ENCODE data around the gene NOA1. TPM values are rescaled to one million over a fixed set of nuclear protein-coding genes. Genes with fewer than 3 reads are reported as not detected.

The NOA1 gene
- total and polyA plus RNA-seq, 10 of the 15 experiments (the other 5 are each of a cell fraction or from before 2014, with no cell fraction given): 3.2 to 34.0 (median 17.6) TPM

DNA sequence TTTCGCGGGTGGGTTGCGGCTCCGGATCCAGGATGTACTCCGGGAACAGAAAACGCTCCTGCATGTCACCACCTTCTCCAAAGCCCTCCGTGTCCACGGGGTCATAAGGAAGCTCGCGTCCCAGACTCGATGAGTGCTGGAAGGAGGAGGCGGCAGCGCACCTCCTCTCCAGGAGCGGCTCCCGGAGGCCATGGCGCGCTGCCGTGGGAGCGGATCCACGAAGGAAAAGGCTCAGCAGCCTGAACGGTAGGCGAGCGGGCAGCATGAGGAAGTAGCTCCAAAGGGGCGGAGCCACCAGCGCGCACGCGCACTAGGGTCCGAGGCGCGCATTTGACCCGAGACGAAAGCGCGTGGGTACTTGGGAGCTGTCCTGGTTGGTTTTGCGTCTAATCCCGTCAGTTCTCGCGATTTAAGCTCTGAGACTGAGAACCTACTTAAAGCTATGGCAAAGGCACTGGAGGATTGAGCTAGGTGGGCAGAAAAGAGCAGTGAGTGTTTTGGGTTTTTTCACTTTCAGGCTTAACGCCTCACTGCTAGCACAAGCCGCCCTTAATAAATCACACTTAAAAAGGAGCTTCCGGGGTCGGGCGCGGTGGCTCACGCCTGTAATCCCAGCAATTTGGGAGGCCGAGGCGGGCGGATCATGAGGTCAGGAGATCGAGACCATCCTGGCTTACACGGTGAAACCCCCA, at the start of gene NOA1 (continued):
- TF ChIP-seq, protein P1, sequence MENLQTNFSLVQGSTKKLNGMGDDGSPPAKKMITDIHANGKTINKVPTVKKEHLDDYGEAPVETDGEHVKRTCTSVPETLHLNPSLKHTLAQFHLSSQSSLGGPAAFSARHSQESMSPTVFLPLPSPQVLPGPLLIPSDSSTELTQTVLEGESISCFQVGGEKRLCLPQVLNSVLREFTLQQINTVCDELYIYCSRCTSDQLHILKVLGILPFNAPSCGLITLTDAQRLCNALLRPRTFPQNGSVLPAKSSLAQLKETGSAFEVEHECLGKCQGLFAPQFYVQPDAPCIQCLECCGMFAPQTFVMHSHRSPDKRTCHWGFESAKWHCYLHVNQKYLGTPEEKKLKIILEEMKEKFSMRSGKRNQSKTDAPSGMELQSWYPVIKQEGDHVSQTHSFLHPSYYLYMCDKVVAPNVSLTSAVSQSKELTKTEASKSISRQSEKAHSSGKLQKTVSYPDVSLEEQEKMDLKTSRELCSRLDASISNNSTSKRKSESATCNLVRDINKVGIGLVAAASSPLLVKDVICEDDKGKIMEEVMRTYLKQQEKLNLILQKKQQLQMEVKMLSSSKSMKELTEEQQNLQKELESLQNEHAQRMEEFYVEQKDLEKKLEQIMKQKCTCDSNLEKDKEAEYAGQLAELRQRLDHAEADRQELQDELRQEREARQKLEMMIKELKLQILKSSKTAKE (IDR thresholded peaks at IDR 0.05; ENCODE audit: low read depth, poor library complexity, severe bottlenecking): peak; percentile 48
- TF ChIP-seq WRNIP1 (IDR thresholded peaks at IDR 0.05; ENCODE audit: borderline replicate concordance, low read depth, low read length) (no peak), POLR2A (IDR thresholded peaks at IDR 0.05; ENCODE audit: low read depth, low read length) (peak; percentile 88), YBX1 (IDR thresholded peaks at IDR 0.05) (no peak), EED (IDR thresholded peaks at IDR 0.05; ENCODE audit: low read depth) (peak; percentile 56), CREM (IDR thresholded peaks at IDR 0.05; ENCODE audit: low read depth) (peak; percentile 12; the same call in 1 of the 2 replicates), SREBF2 (IDR thresholded peaks at IDR 0.05; ENCODE audit: low read length) (no peak), SREBF1 (IDR thresholded peaks at IDR 0.05; ENCODE audit: low read length) (no peak), LARP7 (IDR thresholded peaks at IDR 0.05) (0 out of 2 replicates have a peak, but pooled peaks have one; percentile 9), RAD51 (IDR thresholded peaks at IDR 0.05) (no peak), RUNX3 (IDR thresholded peaks at IDR 0.05; ENCODE audit: low read length) (no peak), SIX5 (IDR thresholded peaks at IDR 0.05; ENCODE audit: low read depth, low read length, severe bottlenecking) (no peak), GABPA (IDR thresholded peaks at IDR 0.05; ENCODE audit: low read depth) (no peak)

DNA sequence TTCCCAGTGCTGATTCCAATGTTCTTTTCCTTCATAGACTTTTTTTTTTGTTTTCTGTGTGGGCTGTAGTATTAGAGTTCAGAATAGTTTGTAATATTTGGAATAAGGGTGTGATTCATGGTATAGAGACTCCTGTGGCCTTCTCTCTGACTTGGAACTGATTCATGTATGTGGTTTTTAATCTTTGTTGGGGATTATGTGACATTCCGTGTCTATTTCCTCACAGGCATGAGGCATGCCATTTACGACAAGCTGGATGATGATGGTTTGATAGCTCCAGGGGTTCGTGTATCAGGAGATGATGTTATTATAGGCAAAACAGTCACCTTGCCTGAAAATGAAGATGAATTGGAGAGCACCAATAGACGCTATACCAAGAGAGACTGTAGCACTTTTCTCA, 45.7 kb upstream of the NOA1 start:
- intact Hi-C loops (cut with micrococcal nuclease; ENCODE audit: unreplicated experiment) (no loop called here), in situ Hi-C loops (cut with MboI) (no loop called here)
- CTCF ChIA-PET: no interaction called here
- SMC1A ChIA-PET (ENCODE audit: uncharacterized antibody, unreplicated experiment): no interaction called here
- Histone ChIP-seq H3K27me3 (replicated peaks in 1 of 2; ENCODE audit: control insufficient read depth in 2 of 2, insufficient read depth in 2 of 2, low read length in 1 of 2) (no peaks in the 10 kb centered on the region), H3K27ac (ENCODE audit: control insufficient read depth, insufficient read depth) (no peak overlapping the region), H4K20me1 (ENCODE audit: control insufficient read depth, insufficient read depth) (no peaks in the 10 kb centered on the region), H2AFZ (ENCODE audit: control insufficient read depth, low read depth, low read length) (no peak overlapping the region), H3K9ac (ENCODE audit: control insufficient read depth, insufficient read depth, low read length) (no peak overlapping the region), H3K4me1 (ENCODE audit: control insufficient read depth, insufficient read depth, low read length) (no peaks in the 10 kb centered on the region), H3K4me3 (no peak overlapping the region), H3K9me3 (replicated peaks; ENCODE audit: control insufficient read depth, insufficient read depth, low read length) (no peaks in the 10 kb centered on the region), H3K36me3 (ENCODE audit: control insufficient read depth in 2 of 2, insufficient read depth in 2 of 2, low read length in 1 of 2) (peaks cover 6 to 51% of the 10 kb centered on the region in 2 experiments), H3K79me2 (ENCODE audit: control insufficient read depth, insufficient read depth, low read length) (no peaks in the 10 kb centered on the region), H3K4me2 (ENCODE audit: control insufficient read depth, insufficient read depth) (no peak overlapping the region)
- RAD21 ChIA-PET (ENCODE audit: unreplicated experiment): no interaction called here
- POLR2A ChIA-PET: no interaction called here
- FAIRE-seq (no peak), ATAC-seq (no peak), DNase-seq (ENCODE audit: low read depth, low spot score) (no peak)
- 86% methylated on average over 4 of the region's 4 CpGs for WGBS (ENCODE audit: insufficient coverage, insufficient replicate concordance, low lambda C conversion rate, missing lambda C conversion rate)
- TSS peak; percentile 11 for BruUV-seq (replicated peaks)
- no peak for TF ChIP-seq ESRRA (IDR thresholded peaks at IDR 0.05; ENCODE audit: low read length)
- no peak for TF ChIP-seq EGR1 (IDR thresholded peaks at IDR 0.05; ENCODE audit: borderline replicate concordance in 1 of 2, low read depth in 2 of 2, low read length in 2 of 2)
- TF ChIP-seq CHD2 (IDR thresholded peaks at IDR 0.05; ENCODE audit: borderline replicate concordance, low read depth, low read length): no peak
- no peak for TF ChIP-seq HDGF (IDR thresholded peaks at IDR 0.05)
- no peak for TF ChIP-seq CBX3 (IDR thresholded peaks at IDR 0.05; ENCODE audit: borderline replicate concordance, low read depth)
- TF ChIP-seq, protein P2, sequence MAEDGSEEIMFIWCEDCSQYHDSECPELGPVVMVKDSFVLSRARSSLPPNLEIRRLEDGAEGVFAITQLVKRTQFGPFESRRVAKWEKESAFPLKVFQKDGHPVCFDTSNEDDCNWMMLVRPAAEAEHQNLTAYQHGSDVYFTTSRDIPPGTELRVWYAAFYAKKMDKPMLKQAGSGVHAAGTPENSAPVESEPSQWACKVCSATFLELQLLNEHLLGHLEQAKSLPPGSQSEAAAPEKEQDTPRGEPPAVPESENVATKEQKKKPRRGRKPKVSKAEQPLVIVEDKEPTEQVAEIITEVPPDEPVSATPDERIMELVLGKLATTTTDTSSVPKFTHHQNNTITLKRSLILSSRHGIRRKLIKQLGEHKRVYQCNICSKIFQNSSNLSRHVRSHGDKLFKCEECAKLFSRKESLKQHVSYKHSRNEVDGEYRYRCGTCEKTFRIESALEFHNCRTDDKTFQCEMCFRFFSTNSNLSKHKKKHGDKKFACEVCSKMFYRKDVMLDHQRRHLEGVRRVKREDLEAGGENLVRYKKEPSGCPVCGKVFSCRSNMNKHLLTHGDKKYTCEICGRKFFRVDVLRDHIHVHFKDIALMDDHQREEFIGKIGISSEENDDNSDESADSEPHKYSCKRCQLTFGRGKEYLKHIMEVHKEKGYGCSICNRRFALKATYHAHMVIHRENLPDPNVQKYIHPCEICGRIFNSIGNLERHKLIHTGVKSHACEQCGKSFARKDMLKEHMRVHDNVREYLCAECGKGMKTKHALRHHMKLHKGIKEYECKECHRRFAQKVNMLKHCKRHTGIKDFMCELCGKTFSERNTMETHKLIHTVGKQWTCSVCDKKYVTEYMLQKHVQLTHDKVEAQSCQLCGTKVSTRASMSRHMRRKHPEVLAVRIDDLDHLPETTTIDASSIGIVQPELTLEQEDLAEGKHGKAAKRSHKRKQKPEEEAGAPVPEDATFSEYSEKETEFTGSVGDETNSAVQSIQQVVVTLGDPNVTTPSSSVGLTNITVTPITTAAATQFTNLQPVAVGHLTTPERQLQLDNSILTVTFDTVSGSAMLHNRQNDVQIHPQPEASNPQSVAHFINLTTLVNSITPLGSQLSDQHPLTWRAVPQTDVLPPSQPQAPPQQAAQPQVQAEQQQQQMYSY (CRISPR knock-in tag; IDR thresholded peaks at IDR 0.05): no peak
